Gastrocnemius medialis (tissue), 4 donors: ENCODE measurements around the gene PLXNC1. TPM values are rescaled to one million over a fixed set of nuclear protein-coding genes. Genes with fewer than 3 reads are reported as not detected.
"Not testable (repeated sequence)": the region's sequence is repeated elsewhere in the genome, so short reads cannot be mapped to it uniquely, and the experiment has no call there.

Experiments used
- ATAC-seq, 2 donors: fragments of 150-250 bp; one replicate each; pipeline ENCODE4 v1.9.1; 2016
- DNase-seq, 2 donors: peaks; one replicate each; pipeline ENCODE4 v3.0.0-alpha.2; 2019
- H3K27ac ChIP-seq, 4 donors: fragments of 200-600 bp; sonication (generic); 1 replicate in 1 of 4; 2 replicates in 3 of 4; pipeline ENCODE4 v1.5.1; 2016 to 2018; ENCODE audit warnings: mild to moderate bottlenecking in 2 of 4, moderate library complexity in 1 of 4
- H3K27me3 ChIP-seq, 3 donors: fragments of 200-600 bp; sonication (generic) in 2 of 3; 1 replicate in 1 of 3; 2 replicates in 2 of 3; pipeline versions ENCODE4 v1.5.1 to v1.6.0; 2016 to 2019; ENCODE audit warnings: mild to moderate bottlenecking in 1 of 3, moderate library complexity in 1 of 3
- H3K36me3 ChIP-seq, 2 donors: fragments of 200-600 bp; sonication (generic) in 1 of 2; one replicate each; pipeline ENCODE4 v1.5.1; 2017 to 2018
- H3K4me1 ChIP-seq, 2 donors: fragments of 200-600 bp; sonication (generic) in 1 of 2; one replicate each; pipeline ENCODE4 v1.5.1; 2016 to 2017; ENCODE audit warnings: mild to moderate bottlenecking in 2 of 2
- H3K4me3 ChIP-seq, 4 donors: fragments of 200-600 bp; sonication (generic) in 3 of 4; 1 replicate in 1 of 4; 2 replicates in 3 of 4; pipeline ENCODE4 v1.5.1; 2016 to 2019; ENCODE audit warnings: mild to moderate bottlenecking in 2 of 4
- H3K9me3 ChIP-seq, 3 donors: fragments of 200-600 bp; sonication (generic) in 2 of 3; 1 replicate in 1 of 3; 2 replicates in 2 of 3; pipeline ENCODE4 v1.5.1; 2016 to 2019
- POLR2A ChIP-seq, 2 donors: fragments of 450-650 bp; IDR thresholded peaks; one replicate each; pipeline ENCODE4 v1.6.1; 2017; ENCODE audit warnings: antibody characterized with exemption in 2 of 2, mild to moderate bottlenecking in 2 of 2, moderate library complexity in 2 of 2
- in situ Hi-C, 4 donors: fragments of 200-750 bp; cut with MboI; loops; one replicate each; pipeline versions ENCODE4 v1.15.0 to v1.8.0; 2017; ENCODE audit warnings: low sequenced_read_pairs in 4 of 4
- intact Hi-C: fragments of 100-400 bp; cut with DNase I; formaldehyde crosslinking; loops from one replicate; pipeline ENCODE4 v1.15.1; 2023; ENCODE audit warnings: low total_unique reads
- total RNA-seq, 4 donors: library from RNA; depleted of rRNA; stranded (reverse); fragments of >200 nt; gene quantifications; one replicate each; pipeline versions ENCODE4 v1.1.0 to v1.2.3, GENCODE V29; 2016
- TF ChIP-seq, protein P1 (sequence below), 5 experiments: fragments of 450-650 bp in 3 of 5; fragments of 200-600 bp in 2 of 5; sonication (generic) in 2 of 5; IDR thresholded peaks in 4 of 5; conservative IDR thresholded peaks in 1 of 5; 1 replicate in 4 of 5; 2 replicates in 1 of 5; pipeline ENCODE4 v1.5.1; 2016 to 2019; ENCODE audit warnings: antibody characterized with exemption in 5 of 5, mild to moderate bottlenecking in 3 of 5, moderate library complexity in 3 of 5

PLXNC1 gene
- total RNA-seq, 4 donors from 2014 or later, result 0.62 to 2.2 (median 1.2) TPM

DNA sequence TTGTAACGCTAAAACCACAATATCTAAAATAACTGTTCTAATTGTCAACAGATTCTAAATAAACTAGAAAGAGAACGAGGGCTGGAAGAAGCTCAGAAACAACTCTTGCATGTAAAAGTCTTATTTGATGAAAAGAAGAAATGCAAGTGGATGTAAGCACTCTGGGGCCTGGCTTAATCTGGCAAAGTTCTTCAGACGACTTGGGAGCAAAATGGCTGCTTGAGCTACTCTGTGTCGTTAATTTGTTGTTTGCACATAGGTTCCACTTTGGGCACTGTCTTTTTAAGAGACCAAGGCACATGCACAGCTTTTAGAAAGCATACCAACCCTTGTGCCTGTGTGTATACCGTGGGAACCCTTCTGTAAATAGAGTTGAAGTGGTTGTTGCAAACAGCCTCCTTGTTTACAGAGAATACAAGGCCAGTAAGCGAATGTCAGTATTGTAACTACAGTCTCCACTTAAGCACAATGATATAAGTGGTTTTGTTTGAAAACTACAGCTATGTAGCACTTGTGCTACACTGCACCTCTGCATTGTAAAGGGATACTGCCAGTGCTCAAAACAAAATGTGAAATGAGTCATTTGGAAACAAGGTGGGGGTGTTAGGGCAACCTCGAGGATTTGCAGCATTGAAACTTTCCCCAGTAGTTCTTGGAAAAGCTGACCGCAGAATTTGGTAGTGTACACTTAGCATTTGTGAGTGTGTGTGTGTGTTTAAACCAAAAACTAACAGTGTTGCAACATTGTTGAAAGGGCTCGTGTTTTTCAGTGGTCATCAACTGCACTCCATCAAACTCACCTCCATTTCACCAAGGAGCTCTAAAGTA, 157.0 kb downstream of the PLXNC1 start:
- ATAC-seq (no peak), DNase-seq (no peak)
- Histone ChIP-seq H3K27ac (no peak overlapping the region), H3K36me3 (peaks cover 0 to 39% of the 10 kb centered on the region in 2 donors), H3K4me1 (no peaks in the 10 kb centered on the region), H3K4me3 (no peak overlapping the region), H3K27me3 (no peaks in the 10 kb centered on the region), H3K9me3 (no peaks in the 10 kb centered on the region)
- TF ChIP-seq, protein P1, sequence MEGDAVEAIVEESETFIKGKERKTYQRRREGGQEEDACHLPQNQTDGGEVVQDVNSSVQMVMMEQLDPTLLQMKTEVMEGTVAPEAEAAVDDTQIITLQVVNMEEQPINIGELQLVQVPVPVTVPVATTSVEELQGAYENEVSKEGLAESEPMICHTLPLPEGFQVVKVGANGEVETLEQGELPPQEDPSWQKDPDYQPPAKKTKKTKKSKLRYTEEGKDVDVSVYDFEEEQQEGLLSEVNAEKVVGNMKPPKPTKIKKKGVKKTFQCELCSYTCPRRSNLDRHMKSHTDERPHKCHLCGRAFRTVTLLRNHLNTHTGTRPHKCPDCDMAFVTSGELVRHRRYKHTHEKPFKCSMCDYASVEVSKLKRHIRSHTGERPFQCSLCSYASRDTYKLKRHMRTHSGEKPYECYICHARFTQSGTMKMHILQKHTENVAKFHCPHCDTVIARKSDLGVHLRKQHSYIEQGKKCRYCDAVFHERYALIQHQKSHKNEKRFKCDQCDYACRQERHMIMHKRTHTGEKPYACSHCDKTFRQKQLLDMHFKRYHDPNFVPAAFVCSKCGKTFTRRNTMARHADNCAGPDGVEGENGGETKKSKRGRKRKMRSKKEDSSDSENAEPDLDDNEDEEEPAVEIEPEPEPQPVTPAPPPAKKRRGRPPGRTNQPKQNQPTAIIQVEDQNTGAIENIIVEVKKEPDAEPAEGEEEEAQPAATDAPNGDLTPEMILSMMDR (IDR thresholded peaks at IDR 0.05 in 4 of 5, conservative IDR thresholded peaks at IDR 0.05 in 1 of 5), result no peak
- TF ChIP-seq POLR2A (IDR thresholded peaks at IDR 0.05), result no peak
- intact Hi-C loops (no loop called here), in situ Hi-C loops (no loop called here)

DNA sequence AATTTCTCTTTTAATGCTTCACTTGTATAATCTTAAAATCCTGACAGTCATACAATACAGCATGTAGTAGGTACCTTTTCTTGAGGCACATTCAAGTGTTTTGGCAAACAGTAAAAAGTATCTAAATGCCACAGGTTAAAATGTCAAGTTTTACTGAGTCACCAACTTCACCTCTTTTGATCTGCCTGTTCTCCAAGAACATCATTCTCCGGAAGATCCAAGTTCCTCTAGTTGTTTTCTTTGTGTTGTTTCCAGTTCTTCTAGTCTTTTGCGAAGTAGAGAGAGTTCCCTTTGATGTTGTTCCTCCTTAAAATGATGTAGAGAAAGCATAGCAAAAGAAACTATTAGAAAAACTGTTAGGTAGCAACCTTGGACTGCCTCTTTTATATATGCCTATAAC, 160.2 kb downstream of the PLXNC1 start:
- peaks cover 0 to 40% of the 10 kb centered on the region in 2 donors for H3K36me3 ChIP-seq

DNA sequence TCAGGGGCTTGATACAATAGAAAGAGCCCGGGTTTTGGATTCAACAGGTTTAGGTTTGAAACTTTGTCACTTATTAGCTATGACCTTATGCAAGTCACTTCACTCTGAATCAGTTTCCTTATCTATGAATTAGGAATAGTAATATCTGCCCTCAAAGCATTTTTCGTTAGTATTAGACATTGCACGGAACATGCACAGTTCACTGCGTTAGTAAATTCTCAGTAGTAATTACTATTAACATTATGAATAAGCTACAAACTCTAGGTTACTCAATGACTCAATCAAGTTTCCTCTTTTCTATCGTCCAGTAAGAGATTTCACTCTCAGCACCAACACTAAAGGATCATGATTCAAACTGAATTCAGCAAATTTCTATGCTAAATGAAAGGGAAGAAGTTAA, 161.0 kb downstream of the PLXNC1 start:
- DNase-seq, result no peak
- H3K36me3 ChIP-seq, result peaks cover 0 to 40% of the 10 kb centered on the region in 2 donors
- no peaks in the 10 kb centered on the region for H3K4me1 ChIP-seq
- H3K9me3 ChIP-seq, result no peaks in the 10 kb centered on the region
- H3K27me3 ChIP-seq, result no peaks in the 10 kb centered on the region
- H3K4me3 ChIP-seq, result no peak overlapping the region
- TF ChIP-seq POLR2A (IDR thresholded peaks at IDR 0.05), result no peak
- TF ChIP-seq, protein P1 (IDR thresholded peaks at IDR 0.05 in 4 of 5, conservative IDR thresholded peaks at IDR 0.05 in 1 of 5), result no peak
- ATAC-seq, result no peak
- no peak overlapping the region for H3K27ac ChIP-seq
- in situ Hi-C loops, result no loop called here
- intact Hi-C loops, result no loop called here

More for the DNA sequence above, 160.2 kb downstream of the PLXNC1 start:
- intact Hi-C loops (no loop called here), in situ Hi-C loops (no loop called here)
- no peak overlapping the region for H3K4me3 ChIP-seq
- no peaks in the 10 kb centered on the region for H3K9me3 ChIP-seq
- no peak overlapping the region for H3K27ac ChIP-seq
- no peak for TF ChIP-seq POLR2A (IDR thresholded peaks at IDR 0.05)
- TF ChIP-seq, protein P1 (IDR thresholded peaks at IDR 0.05 in 4 of 5, conservative IDR thresholded peaks at IDR 0.05 in 1 of 5), result no peak
- no peak for ATAC-seq
- no peaks in the 10 kb centered on the region for H3K4me1 ChIP-seq
- H3K27me3 ChIP-seq, result no peaks in the 10 kb centered on the region
- no peak for DNase-seq

DNA sequence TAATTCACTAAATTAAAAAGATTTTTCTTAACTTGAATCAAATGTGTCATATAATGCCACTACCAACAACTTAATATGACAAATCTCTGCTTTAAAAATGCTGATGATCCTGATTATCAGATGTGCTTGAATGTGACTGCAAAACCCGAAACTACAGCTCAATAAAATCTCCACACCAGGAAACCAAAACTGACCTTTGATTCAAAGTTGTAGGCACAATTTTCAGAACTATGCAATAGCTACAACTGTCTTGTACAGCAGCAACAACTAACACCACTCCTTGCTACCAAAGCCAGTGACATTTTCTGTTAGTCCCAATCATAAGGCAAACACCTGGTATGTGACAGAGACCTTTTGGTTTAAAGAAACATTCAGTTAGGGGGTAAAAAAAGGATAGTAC, 164.0 kb downstream of the PLXNC1 start:
- TF ChIP-seq POLR2A (IDR thresholded peaks at IDR 0.05), result no peak
- TF ChIP-seq, protein P1 (IDR thresholded peaks at IDR 0.05 in 4 of 5, conservative IDR thresholded peaks at IDR 0.05 in 1 of 5), result no peak
- DNase-seq (no peak), ATAC-seq (no peak)
- Histone ChIP-seq H3K4me3 (no peak overlapping the region), H3K27ac (no peak overlapping the region), H3K4me1 (no peaks in the 10 kb centered on the region), H3K9me3 (no peaks in the 10 kb centered on the region), H3K27me3 (no peaks in the 10 kb centered on the region), H3K36me3 (peaks cover 0 to 30% of the 10 kb centered on the region in 2 donors)
- in situ Hi-C loops, result no loop called here
- intact Hi-C loops, result no loop called here

DNA sequence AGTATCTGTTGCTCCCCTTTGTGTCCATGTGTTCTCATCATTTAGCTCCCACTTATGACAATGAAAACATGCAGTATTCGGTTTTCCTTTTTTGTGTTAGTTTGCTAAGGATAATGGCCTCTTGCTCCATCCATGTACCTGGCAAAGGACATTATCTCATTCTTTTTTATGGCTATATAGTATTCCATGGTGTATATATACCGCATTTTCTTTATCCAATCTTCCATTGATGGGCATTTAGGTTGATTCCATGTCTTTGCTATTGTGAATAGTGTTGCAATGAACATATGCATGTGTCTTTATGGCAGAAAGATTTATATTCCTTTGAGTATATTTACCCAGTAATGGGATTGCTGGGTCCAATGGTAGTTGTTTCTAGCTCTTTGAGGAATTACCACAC, 168.2 kb downstream of the PLXNC1 start:
- intact Hi-C loops, in situ Hi-C loops, H3K4me1 ChIP-seq, H3K9me3 ChIP-seq, DNase-seq, H3K36me3 ChIP-seq, ATAC-seq, H3K27me3 ChIP-seq, H3K27ac ChIP-seq, H3K4me3 ChIP-seq: not testable (repeated sequence)
